GM15510 (cell line): ENCODE measurements around the gene SLC35B2.

Experiments used
- POLR2A ChIP-seq: IDR thresholded peaks from 3 replicates; pipeline ENCODE4 v1.6.1; 2011; ENCODE audit warnings: borderline replicate concordance; ENCODE audit not compliant: insufficient read length; ENCODE audit errors: extremely low read depth

SLC35B2 gene

GRCh38 chr6:44243345-44243744 is 14.0 kb downstream of the SLC35B2 start:
- TF ChIP-seq POLR2A = no peak

DNA sequence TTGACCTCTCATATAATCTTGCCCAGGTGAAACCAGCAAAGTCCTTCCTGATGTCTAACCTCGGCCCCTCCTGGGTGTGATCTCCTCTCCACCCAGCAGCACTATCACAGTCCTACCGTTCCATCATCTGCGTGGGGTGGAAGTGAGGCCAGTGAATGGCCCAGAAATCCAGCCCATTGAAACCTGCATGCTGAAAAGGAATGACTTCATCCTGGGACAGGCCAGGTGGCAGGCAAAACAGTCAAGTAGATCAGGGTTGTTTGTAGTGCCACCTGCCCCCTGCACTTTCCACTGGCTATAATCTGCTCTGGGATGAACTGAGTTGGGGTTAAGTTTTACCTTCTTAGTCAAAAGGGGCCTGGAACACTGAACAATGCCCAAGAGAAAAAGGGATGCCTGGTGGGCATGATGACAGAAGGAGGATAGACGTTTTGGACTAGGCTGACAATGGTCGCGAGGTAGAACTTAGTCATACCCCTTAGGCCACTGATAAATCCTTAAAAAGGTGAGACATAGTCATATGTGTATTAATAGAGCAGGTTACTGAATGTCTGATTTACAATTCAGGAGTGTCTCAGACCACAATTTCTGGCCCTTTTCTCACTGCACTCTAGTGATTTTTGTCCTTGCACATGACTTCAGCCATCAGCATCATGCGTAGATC is 18.5 kb downstream of the SLC35B2 start:
- TF ChIP-seq POLR2A = no peak

GRCh38 chr6:44237813-44238433 is 19.4 kb downstream of the SLC35B2 start:
- peak; percentile 52 for TF ChIP-seq POLR2A

GRCh38 chr6:44237021-44237812 is 20.1 kb downstream of the SLC35B2 start:
- TF ChIP-seq POLR2A = no peak

- TF ChIP-seq POLR2A = no peak
These were observed 21.3 kb downstream of the SLC35B2 start for GRCh38 chr6:44235891-44236516.

- TF ChIP-seq POLR2A = no peak
These were observed 22.1 kb downstream of the SLC35B2 start for GRCh38 chr6:44235269-44235668.

DNA sequence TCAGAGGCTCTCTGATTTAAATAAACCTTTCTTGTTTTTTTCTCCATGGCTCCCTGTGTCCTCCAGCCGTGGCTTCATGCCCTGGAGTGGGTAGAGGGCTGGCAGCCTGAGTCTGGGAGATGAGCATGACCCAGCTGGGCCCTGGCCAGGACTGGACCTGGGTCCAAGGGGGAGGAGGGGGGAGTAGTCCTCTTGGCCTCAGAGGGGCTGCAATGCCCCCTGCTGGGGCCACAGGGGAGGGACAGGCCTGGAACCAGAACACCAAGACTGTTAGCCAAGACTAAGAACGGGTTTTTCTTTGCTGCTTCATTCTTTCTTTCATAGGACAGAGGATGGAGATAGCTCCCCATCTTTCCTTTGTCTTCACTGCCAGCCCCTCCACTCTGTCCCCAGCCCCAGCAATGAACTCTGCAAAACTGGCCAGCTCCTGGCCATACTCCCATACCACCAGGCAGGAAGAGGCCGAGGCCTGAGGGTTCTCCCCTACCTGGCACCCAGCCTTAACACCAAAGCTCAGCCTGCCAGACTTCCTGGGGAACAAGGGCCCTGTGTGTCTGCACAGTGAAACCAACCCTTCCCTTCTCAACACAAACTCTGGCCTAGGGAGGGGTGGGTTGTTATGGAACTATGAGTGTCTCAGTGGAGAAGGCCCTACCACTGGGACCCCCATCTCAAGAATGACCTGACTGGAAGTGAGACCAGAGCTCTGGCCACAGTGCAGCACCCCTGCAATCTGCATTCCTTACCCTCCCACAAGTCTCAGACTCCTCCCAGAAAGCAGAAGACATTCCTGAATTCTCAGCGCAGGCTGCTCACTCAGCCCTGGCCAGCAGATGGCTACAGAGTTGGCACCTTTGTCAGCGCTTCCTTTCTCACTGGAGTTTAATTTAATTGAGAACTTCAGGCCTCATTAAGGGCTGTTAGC is 23.0 kb downstream of the SLC35B2 start:
- no peak for TF ChIP-seq POLR2A

- no peak for TF ChIP-seq POLR2A
These were observed 23.7 kb downstream of the SLC35B2 start for GRCh38 chr6:44233567-44234100.

DNA sequence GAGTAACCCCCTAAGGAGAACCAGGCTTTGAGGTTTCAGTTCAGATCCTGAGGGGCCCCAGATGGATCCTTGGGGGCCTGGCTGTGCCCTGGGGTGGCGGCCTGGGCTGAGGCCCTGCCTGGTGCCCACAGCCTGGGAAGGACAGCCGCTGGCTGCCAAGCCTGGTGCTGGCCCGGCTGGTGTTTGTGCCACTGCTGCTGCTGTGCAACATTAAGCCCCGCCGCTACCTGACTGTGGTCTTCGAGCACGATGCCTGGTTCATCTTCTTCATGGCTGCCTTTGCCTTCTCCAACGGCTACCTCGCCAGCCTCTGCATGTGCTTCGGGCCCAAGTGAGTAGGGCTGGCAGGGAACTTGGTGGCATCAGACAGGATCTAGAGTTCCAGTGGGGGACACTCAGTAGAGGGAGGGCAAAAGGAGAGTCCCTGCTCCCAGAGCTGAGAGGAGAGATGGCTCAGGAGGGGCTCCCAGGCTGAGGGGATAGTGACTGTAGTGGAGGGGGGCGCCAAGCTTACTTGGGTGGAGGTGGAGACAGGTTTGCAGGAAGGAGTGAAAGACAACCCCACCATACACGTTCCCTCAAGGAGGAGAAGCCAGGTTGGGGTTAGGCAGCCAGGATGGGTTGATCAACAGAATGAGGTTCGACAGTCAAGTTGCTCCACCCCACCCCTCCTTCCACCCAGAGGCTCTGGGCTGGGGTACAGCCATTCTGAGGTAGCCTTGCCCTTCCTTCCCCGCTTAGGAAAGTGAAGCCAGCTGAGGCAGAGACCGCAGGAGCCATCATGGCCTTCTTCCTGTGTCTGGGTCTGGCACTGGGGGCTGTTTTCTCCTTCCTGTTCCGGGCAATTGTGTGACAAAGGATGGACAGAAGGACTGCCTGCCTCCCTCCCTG is 24.4 kb downstream of the SLC35B2 start:
- no peak for TF ChIP-seq POLR2A

DNA sequence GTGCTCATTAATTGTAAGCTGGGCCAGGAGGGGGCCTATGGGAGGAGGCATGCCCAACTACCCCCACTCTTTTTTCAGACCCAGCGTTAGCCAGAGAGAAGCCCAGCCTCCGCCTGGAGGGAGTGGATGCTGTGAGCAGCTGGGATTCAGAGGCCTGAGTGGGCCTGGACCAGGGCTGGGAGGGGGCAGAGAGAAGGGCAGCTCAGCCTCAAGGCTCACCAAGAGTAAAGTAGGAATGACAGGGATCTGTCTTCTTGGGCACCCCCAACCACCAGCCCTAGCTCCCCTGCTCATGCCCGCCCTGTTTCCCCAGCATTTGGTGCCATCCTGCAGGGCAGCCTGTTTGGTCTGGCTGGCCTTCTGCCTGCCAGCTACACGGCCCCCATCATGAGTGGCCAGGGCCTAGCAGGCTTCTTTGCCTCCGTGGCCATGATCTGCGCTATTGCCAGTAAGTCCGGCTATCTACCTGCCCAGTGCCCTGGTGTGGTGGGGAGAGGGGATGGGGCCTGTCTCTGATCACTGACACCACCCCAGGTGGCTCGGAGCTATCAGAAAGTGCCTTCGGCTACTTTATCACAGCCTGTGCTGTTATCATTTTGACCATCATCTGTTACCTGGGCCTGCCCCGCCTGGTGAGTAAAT is 27.2 kb downstream of the SLC35B2 start:
- TF ChIP-seq POLR2A = no peak

DNA sequence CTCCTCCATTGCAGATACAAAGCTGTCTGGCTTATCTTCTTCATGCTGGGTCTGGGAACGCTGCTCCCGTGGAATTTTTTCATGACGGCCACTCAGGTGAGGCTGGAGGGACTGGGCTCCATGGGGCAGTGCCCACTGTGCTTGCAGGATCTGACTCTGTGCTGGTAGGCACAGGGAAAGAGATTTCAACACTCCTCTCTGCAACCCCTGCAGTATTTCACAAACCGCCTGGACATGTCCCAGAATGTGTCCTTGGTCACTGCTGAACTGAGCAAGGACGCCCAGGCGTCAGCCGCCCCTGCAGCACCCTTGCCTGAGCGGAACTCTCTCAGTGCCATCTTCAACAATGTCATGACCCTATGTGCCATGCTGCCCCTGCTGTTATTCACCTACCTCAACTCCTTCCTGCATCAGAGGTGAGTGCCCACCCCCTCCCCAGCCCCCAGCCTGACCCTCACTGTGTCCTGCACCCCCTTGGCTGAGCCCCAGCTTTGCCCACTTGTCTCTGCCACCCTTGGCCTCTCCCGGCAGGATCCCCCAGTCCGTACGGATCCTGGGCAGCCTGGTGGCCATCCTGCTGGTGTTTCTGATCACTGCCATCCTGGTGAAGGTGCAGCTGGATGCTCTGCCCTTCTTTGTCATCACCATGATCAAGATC is 27.8 kb downstream of the SLC35B2 start:
- no peak for TF ChIP-seq POLR2A

- no peak for TF ChIP-seq POLR2A
These were observed 28.5 kb downstream of the SLC35B2 start for GRCh38 chr6:44228836-44229235.
